GM12874 (cell line): ENCODE measurements around the gene KRTCAP2.

Experiments used
- CTCF ChIP-seq: IDR thresholded peaks from 2 replicates; pipeline ENCODE4 v1.5.1; 2011; ENCODE audit warnings: low read depth, mild to moderate bottlenecking, control low read depth, low read length, moderate library complexity; ENCODE audit not compliant: insufficient read depth

KRTCAP2 gene

GRCh38 chr1:155207806-155208540 lies 34.9 kb upstream of the KRTCAP2 start, which contains the start of gene THBS3:
TSS of gene THBS3 (minus strand) at chr1:155207897. CDS start at chr1:155207876, 21 bp downstream.
- TF ChIP-seq CTCF: no peak

GRCh38 chr1:155206891-155207805 lies 34.0 kb upstream of the KRTCAP2 start:
- TF ChIP-seq CTCF: peak; percentile 84

GRCh38 chr1:155205969-155206593 lies 33.0 kb upstream of the KRTCAP2 start:
- no peak for TF ChIP-seq CTCF

GRCh38 chr1:155205035-155205434 lies 31.9 kb upstream of the KRTCAP2 start:
- no peak for TF ChIP-seq CTCF

- no peak for TF ChIP-seq CTCF
These were observed 29.8 kb upstream of the KRTCAP2 start for GRCh38 chr1:155202731-155203515.

- TF ChIP-seq CTCF: no peak
These were observed 29.1 kb upstream of the KRTCAP2 start for GRCh38 chr1:155202198-155202597.
